HuH-7 (cell line): ENCODE results near the gene PSD2.

ENCODE experiments used
- DNase-seq: peaks from one replicate; pipeline ENCODE4 v3.0.0; 2011; ENCODE audit warnings: low spot score

PSD2 gene

GRCh38 chr5:139855946-139856540, 60.4 kb downstream of the PSD2 start:
- DNase-seq, result no peak

DNA sequence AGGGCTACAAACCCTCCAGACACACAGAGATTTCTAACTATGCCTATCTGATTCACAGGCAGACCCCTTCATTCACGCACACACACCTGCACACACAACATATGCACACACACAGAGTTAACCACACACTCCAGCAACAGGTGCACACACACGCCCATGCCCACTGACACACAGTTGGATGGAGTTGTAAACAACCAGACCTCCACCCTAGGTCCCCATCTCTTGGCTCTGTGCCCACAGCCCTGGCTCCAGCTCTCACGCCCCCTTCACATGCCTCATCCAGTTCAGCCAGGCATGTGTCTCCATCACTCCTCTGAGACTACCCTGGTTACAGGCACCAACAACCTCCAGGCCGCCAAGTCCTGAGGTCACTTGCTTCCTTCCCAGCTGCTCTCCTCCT, 61.1 kb downstream of the PSD2 start:
- no peak for DNase-seq

DNA sequence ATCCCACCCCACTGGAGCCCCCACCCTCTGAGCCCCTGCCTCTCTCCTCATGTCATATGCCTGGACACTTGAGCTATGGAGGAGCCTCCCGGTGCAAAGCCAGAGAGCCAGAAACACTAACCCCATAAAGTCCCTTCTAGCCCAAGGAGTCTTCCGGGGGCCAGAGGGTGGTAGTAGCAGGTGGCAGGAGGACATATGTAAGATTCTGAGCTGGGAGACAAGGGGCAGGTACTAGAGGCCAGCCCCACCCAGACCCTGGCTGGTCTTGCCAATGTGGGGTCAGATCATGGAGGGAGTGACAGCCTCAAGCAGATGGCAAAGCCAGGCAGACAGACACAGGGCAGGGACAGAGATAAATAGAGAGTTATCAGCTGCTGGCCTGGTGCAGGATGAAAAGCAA, 63.4 kb downstream of the PSD2 start:
- no peak for DNase-seq

DNA sequence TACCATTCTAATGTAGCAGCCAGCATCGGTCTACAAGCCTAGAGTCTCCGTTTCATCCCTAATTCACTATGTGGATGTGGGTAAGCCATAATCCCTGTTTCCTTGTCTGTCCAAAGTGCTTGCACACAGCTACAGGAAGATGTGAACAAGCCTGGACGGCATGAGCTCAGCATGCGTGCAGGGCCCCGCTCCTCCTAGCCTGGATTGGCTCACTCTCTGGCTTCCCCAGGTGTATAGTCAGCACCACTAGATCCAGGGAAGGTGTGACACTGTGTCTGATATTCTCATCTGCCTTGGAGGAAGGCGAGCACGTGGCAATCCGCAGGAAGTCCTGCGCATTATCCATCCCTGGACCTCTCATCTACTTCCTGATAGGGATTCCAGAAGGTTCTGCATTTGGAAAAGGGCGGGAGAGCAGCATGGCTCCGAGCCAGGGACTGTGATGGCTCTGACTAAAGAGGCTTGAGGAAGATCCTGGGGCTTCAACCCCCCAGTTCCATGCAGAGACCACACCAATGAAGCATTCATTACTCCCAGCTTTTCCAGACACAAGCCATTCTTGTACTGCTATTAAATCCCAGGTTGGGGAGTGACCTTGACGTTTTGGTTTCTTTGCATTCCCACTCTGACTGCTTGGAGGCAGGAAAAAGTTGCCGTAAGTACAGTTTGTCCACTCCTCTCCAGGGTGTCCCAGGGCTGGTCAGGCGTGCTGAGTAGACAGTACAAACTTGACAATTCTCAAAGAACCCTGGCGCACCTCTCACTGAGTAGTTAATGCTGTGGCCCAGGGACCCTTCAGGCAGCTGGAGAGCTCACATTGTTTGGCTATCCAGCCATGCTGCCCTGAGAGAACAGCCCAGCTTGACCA, 65.6 kb downstream of the PSD2 start:
- no peak for DNase-seq

DNA sequence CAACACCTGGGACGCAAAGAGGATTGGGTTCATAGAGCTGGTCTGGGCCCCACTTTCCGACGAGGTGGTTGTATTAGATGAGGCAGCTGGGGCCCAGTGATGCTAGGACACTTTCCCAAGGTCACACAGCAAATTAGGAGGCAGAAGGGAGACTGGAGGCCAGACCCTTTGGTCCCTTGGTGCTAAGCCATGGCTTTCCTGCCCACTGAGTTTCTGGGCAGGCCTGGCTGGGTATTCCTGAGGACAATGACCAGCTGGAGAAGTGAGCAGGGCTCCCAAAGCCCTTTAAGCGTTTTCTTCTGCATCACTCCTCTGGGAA, 66.2 kb downstream of the PSD2 start:
- DNase-seq, result no peak

DNA sequence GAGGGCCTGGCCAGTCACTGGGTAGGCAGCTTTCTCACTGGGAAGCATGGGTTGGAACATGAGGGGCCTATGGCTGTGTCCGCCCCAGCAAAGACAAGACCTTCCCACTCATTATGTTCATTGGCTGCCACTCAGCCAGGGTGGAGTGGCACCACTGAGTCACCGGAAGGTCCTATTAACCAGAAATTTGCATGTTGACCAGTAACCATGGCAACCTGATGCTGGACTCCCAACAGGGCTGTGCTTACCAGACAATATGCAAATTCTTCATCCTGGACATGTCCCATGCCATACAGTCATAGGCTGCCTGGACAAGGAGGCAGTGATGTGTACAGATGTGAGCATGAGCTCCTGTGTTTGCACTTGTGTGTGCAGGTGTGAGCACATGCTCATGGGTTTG, 66.7 kb downstream of the PSD2 start:
- DNase-seq, result no peak

GRCh38 chr5:139862803-139863202, 67.2 kb downstream of the PSD2 start:
- DNase-seq, result no peak

DNA sequence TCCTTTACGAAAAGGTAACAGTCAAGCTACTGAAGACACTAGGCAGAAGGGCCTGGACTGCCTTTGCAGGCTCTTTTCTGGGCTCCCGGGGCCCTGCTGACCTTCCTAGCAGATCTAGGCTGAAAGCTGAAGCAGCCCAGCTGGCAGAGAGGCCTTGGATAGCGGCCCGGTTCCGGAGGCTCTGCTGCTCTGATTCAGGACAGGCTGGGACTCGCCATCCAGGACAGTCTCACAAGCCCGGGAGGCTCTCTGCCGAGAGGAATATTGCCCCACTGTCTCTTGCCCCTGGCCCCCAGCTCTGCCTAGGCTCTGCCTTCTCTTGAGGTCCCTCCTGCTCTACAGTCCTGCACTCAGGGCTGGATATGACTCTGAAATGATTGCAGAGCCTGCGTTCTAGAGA, 67.8 kb downstream of the PSD2 start:
- DNase-seq, result no peak

GRCh38 chr5:139863855-139864558, 68.4 kb downstream of the PSD2 start:
- DNase-seq, result peak; percentile 75

GRCh38 chr5:139864716-139865483, 69.3 kb downstream of the PSD2 start:
- DNase-seq, result no peak

GRCh38 chr5:139867109-139867508, 71.5 kb downstream of the PSD2 start:
- no peak for DNase-seq

- no peak for DNase-seq
Observed at GRCh38 chr5:139867581-139867980, 72.0 kb downstream of the PSD2 start.

DNA sequence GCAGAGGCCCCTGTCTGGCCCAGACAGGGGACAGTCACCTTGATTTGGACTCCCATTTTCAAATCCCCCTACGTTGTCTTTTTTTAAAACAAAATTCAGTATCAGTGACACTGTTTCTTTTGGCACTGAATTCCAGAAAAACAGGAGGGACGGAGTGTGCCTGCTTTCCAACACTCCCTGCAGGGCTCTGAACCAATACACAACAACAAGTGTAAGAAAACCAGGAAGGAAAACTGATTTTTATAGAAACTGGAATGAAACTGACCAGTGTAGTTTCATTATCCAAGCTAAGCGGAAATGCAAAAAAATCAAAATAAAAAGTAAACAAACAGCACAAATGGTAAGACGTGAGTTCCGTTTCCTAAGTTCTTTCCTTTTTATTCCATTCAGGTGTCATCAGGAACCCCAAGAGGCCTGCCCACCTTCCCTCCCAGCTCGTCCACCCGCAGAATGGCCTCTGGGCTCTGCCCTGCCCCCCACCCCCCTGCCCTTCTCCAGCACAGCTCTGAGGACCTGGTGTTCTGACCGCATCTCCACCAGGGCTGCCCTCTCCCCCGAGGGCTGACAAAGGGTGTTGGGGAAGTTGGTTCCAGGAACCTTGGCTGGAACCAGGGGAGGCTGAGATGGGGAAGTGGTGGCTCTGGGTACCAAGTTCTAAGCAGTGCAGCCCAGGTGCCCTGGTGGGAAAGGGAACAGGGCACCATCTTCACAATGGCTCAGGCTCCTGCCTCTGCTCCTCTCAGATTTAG, 73.6 kb downstream of the PSD2 start:
- no peak for DNase-seq

- no peak for DNase-seq
Observed at GRCh38 chr5:139870677-139871076, 75.1 kb downstream of the PSD2 start.

DNA sequence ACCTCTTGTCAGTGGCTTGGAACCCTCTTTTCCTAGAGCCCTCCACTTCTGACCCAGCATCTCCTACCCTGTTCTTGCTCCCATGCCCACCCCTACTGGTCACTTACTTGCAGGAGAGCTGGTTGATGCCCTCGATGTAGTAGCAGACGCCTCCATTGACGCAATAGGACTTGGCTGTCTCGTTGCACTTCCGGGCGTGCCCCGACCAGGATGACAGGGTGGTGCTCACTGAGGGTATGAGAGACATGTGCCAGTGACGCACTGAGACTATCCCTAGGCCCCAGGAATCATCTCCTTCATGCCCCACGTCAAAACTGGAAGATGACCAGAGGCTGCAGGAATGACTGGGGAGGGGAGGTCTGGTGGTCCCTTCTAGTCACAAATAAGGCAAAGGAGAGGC, 76.0 kb downstream of the PSD2 start:
- no peak for DNase-seq

DNA sequence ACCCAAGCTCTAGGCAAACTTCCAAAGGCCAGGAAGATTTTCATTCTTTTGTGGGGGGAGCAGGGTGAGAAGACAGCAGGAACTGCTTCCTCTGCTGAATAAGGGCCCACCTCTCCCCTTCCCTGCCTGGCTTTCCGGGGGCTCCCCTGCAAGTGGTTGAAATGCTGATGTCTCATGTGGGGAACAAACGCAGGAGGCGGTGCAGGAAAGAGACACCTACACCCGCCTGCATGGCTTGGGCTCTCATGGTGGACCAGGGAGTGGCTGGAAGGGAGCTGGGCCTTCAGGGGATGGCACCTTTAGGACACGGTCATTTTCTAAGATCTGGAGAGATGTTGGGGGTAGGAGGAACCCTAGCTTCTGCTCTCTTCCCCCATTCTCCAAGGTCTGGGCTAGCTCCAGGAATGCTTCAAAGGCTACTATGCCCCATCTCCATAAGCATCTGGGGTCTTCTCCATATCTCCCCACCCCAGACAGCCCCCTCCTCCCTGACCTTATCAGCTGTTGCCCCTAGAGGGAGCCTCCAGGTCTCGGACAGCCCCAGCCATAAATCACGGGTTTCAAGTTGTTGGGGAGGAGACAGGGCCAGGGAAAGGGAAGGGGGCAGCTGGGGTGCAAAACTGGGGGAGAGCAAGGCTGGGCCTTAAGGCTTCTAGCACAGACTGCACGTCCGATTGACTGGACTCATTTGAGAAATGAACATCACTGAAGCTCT, 76.6 kb downstream of the PSD2 start:
- DNase-seq, result no peak

DNA sequence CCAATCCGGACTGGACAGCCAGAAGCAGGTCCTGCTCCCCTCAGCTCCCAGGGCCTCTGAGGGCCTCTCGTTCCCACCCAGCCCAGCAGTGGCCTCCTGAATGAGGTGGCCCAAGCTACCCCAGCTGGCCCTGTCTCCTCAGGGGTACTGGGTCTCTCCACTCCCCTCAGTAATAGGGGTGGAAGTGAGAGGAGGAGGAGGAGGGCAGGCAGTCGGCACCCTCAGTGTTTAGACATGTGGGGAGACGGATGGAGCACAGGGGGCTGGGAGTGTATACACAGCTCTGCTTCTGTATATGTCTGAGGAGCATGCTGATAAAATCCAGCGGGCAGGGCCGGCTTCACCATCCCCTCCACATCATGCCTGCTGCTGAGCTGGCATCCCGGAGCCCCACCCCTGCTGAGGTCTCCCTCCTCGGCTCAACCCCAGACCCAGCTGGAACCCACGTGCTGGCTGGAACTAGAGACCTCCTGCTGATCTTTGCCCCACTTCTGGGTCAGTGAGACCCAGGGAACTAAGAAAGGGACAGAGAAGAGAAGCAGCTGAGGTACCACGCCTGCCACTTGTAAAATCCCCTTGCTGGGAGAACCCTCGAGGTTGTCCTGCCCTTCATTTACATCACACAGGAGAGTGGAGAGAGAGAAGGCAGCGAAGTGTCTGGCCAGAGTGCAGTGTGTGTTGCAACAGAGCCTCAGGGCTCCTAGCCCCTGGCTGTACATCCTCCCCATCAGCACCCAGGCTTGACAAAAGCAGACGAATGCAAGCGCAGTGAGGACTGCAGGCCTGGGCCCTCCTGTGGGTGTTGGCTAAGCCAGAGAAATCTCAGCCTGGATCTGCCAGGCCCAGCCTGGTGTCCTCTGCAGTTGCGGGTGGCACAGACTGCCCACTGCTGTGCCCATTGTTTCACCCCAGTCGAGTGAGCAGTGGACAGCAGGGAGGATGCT, 77.5 kb downstream of the PSD2 start:
- no peak for DNase-seq

DNA sequence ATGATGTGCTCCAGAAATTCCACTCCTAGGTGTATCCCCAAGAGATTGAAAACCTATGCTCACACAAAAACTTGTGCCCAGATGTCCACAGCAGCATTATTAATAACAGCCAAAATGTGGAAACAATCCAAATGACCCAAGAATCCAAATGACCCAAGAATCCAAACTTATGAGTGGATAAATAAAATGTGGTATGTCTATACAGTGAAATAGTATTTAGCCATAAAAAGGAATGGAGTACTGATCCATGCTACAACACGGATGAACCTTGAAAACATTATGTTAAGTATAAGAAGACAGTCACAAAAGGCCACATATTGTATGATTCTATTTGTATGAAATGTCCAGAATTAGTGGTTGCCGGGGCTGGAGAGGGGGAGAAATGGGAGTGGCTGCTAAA, 80.3 kb downstream of the PSD2 start:
- no peak for DNase-seq

DNA sequence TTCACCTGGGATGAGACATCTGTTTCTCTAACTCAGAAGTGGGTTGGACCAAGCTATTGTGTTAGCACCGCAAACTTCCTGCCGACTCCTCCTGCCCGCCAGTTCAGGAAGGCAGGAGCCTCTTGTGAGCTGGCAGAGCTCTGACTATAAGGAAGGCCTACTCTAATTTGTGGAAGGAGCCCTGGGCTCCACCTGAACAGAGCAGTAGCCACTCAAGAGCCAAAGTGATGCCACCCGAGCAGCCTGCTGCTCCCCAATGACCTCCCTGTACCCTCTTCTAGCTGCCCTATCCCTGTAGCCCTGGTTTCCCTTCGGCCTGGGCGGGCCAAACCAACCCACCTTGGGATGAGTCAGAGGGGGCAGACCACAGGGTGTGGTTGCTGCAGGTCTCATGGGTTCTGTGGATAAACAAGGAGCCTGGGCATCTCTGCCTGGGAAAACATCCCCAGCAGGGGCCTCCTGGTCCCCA, 81.6 kb downstream of the PSD2 start:
- DNase-seq, result no peak

- DNase-seq, result no peak
Observed at GRCh38 chr5:139878093-139878492, 82.5 kb downstream of the PSD2 start.
